ENCODE results near the gene PLA2G4B.

The PLA2G4B gene

DNA sequence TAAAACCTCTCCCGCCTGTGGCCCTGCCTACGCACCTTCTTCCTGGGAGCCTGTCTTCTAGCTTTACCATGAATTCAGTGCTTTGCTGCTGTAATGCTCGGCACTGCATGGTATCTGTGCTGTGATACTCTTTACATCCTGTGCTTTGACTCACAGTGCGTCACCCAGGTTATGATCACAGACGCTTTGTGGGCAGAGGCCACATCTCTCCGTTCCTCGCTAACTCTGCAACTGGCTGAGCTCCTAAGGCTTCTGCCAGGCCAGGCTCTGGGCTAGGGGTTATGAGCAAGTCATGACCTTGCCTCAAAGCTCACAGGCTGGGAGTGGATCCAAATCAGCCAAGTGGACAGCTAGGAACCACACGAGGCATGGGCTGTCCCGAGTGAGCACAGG lies 32.0 kb downstream of the PLA2G4B start:
- DNase-seq (ENCODE audit: insufficient read length, low spot score) (no peak), FAIRE-seq (no peak)
- TF ChIP-seq SPI1 (IDR thresholded peaks at IDR 0.05; ENCODE audit: low read depth, low read length) (no peak), POLR2A (IDR thresholded peaks at IDR 0.05; ENCODE audit: low read depth, low read length) (no peak), POU2F2 (IDR thresholded peaks at IDR 0.05; ENCODE audit: low read depth, low read length) (no peak), PAX5 (IDR thresholded peaks at IDR 0.05; ENCODE audit: insufficient read depth, low read length, severe bottlenecking) (no peak), POLR2AphosphoS5 (IDR thresholded peaks at IDR 0.05; ENCODE audit: low read depth, low read length) (no peak), TAF1 (IDR thresholded peaks at IDR 0.05; ENCODE audit: low read depth, low read length) (no peak)

DNA sequence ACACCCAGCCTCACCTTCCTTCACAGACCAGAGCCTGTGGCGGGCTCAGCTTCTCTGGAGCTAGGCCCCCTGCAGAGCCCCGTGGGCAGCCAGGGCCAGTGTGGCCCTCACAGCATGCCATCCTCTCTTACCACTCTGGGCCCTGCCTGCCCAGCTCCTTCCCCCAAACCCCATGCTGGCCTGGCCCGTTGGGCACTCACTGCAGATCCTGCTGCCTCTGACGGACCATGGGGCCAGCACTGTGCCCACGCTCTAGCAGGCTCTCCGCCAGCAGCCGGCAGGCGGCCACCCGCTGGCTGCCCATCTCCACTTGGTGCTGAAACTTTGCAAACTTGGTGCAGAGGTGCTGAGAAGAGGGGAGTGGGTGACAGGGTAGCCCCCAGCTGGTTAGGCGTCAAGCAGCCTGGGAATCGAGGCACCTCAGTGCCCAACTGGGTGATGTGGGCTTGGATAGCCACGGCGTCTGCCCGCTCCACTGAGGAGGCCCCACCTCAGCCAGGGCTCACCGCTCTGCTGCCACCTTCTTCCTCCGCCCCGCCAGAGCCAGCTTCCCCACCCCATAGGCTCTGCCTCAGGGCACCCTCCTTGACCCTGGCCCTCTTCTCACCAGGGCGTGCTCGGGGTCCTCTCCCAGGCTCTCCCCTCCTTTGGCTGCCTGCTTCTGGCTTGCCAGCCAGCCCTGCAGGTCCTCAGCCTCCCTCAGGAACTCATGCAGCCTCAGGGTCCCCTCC lies 32.7 kb downstream of the PLA2G4B start:
- TF ChIP-seq SPI1 (IDR thresholded peaks at IDR 0.05; ENCODE audit: low read depth, low read length) (no peak), PAX5 (IDR thresholded peaks at IDR 0.05; ENCODE audit: insufficient read depth, low read length, severe bottlenecking) (no peak)
- DNase-seq (ENCODE audit: insufficient read length, low spot score) (no peak), FAIRE-seq (no peak)

GRCh38 chr15:41872166-41872747 lies 33.6 kb downstream of the PLA2G4B start:
- FAIRE-seq (no peak), DNase-seq (ENCODE audit: insufficient read length, low spot score) (no peak)
- TF ChIP-seq PAX5 (IDR thresholded peaks at IDR 0.05; ENCODE audit: insufficient read depth, low read length, severe bottlenecking) (no peak), SPI1 (IDR thresholded peaks at IDR 0.05; ENCODE audit: low read depth, low read length) (no peak), POU2F2 (IDR thresholded peaks at IDR 0.05; ENCODE audit: low read depth, low read length) (no peak), TAF1 (IDR thresholded peaks at IDR 0.05; ENCODE audit: low read depth, low read length) (no peak), POLR2AphosphoS5 (IDR thresholded peaks at IDR 0.05; ENCODE audit: low read depth, low read length) (no peak), POLR2A (IDR thresholded peaks at IDR 0.05; ENCODE audit: low read depth, low read length) (no peak)

- no peak for DNase-seq (ENCODE audit: insufficient read length, low spot score)
- FAIRE-seq = no peak
- TF ChIP-seq POLR2A (IDR thresholded peaks at IDR 0.05; ENCODE audit: low read depth, low read length) (no peak), POU2F2 (IDR thresholded peaks at IDR 0.05; ENCODE audit: low read depth, low read length) (no peak), TAF1 (IDR thresholded peaks at IDR 0.05; ENCODE audit: low read depth, low read length) (no peak), SPI1 (IDR thresholded peaks at IDR 0.05; ENCODE audit: low read depth, low read length) (no peak), POLR2AphosphoS5 (IDR thresholded peaks at IDR 0.05; ENCODE audit: low read depth, low read length) (no peak), PAX5 (IDR thresholded peaks at IDR 0.05; ENCODE audit: insufficient read depth, low read length, severe bottlenecking) (no peak)
Measured at GRCh38 chr15:41873711-41874110, 35.1 kb downstream of the PLA2G4B start.

DNA sequence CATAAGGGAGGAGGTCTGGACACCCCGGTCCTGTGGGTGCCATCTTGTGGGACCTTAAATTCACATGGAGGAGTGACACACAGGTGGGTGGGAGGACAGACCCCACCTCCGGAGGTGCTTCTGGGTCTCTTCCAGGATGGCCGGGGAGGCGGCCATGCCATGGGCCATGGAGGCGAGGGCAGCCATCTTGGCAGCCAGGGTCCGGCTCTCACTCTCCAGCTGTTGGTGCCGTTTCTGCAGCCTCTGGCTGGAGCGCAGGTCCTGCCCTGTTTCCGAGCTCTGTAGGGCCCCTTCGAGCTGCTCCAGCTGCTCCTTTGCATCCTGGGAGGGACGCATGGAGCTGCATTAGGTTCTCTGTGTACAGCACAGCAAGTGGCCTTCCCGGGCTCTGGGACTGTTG lies 36.1 kb downstream of the PLA2G4B start:
- no peak for FAIRE-seq

GRCh38 chr15:41876007-41876406 lies 37.4 kb downstream of the PLA2G4B start:
- no peak for DNase-seq (ENCODE audit: insufficient read length, low spot score)
- FAIRE-seq = no peak
- TF ChIP-seq SPI1 (IDR thresholded peaks at IDR 0.05; ENCODE audit: low read depth, low read length) = no peak
- no peak for TF ChIP-seq PAX5 (IDR thresholded peaks at IDR 0.05; ENCODE audit: insufficient read depth, low read length, severe bottlenecking)
- no peak for TF ChIP-seq TAF1 (IDR thresholded peaks at IDR 0.05; ENCODE audit: low read depth, low read length)

More for the DNA sequence above, 36.1 kb downstream of the PLA2G4B start:
- TF ChIP-seq PAX5 (IDR thresholded peaks at IDR 0.05; ENCODE audit: insufficient read depth, low read length, severe bottlenecking) = no peak
- TF ChIP-seq POLR2A (IDR thresholded peaks at IDR 0.05; ENCODE audit: low read depth, low read length) = no peak
- TF ChIP-seq POLR2AphosphoS5 (IDR thresholded peaks at IDR 0.05; ENCODE audit: low read depth, low read length) = no peak
- TF ChIP-seq SPI1 (IDR thresholded peaks at IDR 0.05; ENCODE audit: low read depth, low read length) = no peak
- no peak for TF ChIP-seq POU2F2 (IDR thresholded peaks at IDR 0.05; ENCODE audit: low read depth, low read length)
- no peak for TF ChIP-seq TAF1 (IDR thresholded peaks at IDR 0.05; ENCODE audit: low read depth, low read length)
- DNase-seq (ENCODE audit: insufficient read length, low spot score) = no peak

DNA sequence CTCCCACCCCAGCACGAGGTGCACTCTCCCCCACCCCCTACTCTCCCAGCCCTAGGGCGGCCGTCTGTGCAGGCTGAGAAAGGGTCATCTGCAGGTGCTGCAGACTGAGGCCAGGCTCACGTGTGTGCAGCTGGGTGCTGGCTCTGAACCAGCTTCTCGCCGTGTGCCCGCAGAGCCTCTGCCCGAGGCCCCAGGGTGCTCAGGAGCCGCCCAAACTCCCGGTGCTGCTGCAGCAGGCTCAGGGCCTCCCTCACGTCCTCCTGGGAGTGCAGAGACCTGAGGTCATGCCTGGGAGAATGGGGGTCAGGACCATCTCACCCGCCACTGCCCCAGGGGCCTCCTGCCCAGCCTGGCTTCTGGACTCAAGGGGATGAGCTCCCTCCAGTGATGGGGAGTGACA lies 38.0 kb downstream of the PLA2G4B start:
- FAIRE-seq (no peak), DNase-seq (ENCODE audit: insufficient read length, low spot score) (no peak)
- TF ChIP-seq POLR2A (IDR thresholded peaks at IDR 0.05; ENCODE audit: low read depth, low read length) (no peak), POU2F2 (IDR thresholded peaks at IDR 0.05; ENCODE audit: low read depth, low read length) (no peak), POLR2AphosphoS5 (IDR thresholded peaks at IDR 0.05; ENCODE audit: low read depth, low read length) (no peak), TAF1 (IDR thresholded peaks at IDR 0.05; ENCODE audit: low read depth, low read length) (no peak), SPI1 (IDR thresholded peaks at IDR 0.05; ENCODE audit: low read depth, low read length) (no peak), PAX5 (IDR thresholded peaks at IDR 0.05; ENCODE audit: insufficient read depth, low read length, severe bottlenecking) (no peak)

DNA sequence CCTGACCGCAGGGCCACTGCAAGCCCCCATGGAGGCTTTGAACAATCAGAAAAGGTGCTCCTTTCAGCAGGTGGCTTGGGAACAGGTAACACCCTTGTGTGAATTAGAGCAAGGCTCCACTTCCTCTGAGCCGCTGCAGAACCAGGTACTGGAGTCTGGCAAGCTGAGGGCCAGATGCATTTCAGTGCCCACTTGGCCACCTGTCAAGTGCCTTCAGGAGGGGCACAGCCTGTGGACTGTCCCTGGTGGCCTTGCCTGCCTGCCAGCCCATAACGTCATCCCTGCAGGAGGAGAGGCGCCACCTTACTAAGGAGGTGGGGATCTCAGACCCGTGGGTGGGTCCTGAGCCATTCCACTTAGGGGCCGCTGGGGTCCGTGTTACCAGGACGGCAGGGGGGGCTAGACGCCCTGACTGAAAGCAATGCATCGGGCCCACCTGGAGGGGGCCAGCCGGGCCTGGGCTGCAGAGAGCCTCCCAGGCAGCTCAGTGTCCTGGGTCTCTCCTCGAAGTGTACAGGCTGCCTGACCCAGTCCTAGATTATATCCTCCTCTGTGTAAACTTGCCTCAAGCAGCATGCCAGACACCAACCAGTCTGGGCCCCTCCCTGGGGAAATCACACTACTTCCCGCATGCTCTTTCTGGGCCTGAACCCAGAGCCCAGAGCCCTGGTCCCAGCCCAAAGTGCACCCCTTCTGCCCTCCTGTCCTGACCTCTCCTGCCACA lies 39.1 kb downstream of the PLA2G4B start:
- FAIRE-seq = no peak
- TF ChIP-seq TAF1 (IDR thresholded peaks at IDR 0.05; ENCODE audit: low read depth, low read length) = no peak
- TF ChIP-seq SPI1 (IDR thresholded peaks at IDR 0.05; ENCODE audit: low read depth, low read length) = no peak
- no peak for TF ChIP-seq POLR2AphosphoS5 (IDR thresholded peaks at IDR 0.05; ENCODE audit: low read depth, low read length)
- no peak for TF ChIP-seq PAX5 (IDR thresholded peaks at IDR 0.05; ENCODE audit: insufficient read depth, low read length, severe bottlenecking)
- no peak for TF ChIP-seq POLR2A (IDR thresholded peaks at IDR 0.05; ENCODE audit: low read depth, low read length)
- TF ChIP-seq POU2F2 (IDR thresholded peaks at IDR 0.05; ENCODE audit: low read depth, low read length) = no peak
- DNase-seq (ENCODE audit: insufficient read length, low spot score) = no peak

- DNase-seq (ENCODE audit: insufficient read length, low spot score) = no peak
- FAIRE-seq = no peak
- TF ChIP-seq TAF1 (IDR thresholded peaks at IDR 0.05; ENCODE audit: low read depth, low read length) = no peak
Measured at GRCh38 chr15:41878355-41878699, 39.7 kb downstream of the PLA2G4B start.

Measured in GM12891 (cell line).